ENCODE data around the gene KATNB1.
A peak's percentile ranks its signal among the peaks of the same experiment; 100 is the strongest.

KATNB1 gene

GRCh38 chr16:57734925-57735754 is 430 bp upstream of the KATNB1 start:
- ChIA-PET POLR2A (interaction anchor here (0.6 to 1.8 kb wide), 32 partner anchors 9 to 395 kb away, joined by 3 to 13 read pairs (median 4); partner anchors contain the start of gene ZNF319), CTCF (interaction anchor here (0.5 to 1.3 kb wide), 4 partner anchors 84 to 364 kb away, joined by 3 read pairs; no protein-coding TSS in a partner anchor)
- peak; percentile 84 for TF ChIP-seq L3MBTL2 (conservative IDR thresholded peaks at IDR 0.05)
- no peak for TF ChIP-seq FOXA1 (IDR thresholded peaks at IDR 0.05)
- TF ChIP-seq PKNOX1 (IDR thresholded peaks at IDR 0.05): peak; percentile 75
- TF ChIP-seq FOXM1 (IDR thresholded peaks at IDR 0.05; ENCODE audit: borderline replicate concordance): 0 out of 2 replicates have a peak, but pooled peaks have one; percentile 71
- TF ChIP-seq ELF4 (IDR thresholded peaks at IDR 0.05): peak; percentile 78
- TF ChIP-seq ZNF384 (IDR thresholded peaks at IDR 0.05): no peak
- peak; percentile 69 for TF ChIP-seq SP1 (IDR thresholded peaks at IDR 0.05)
- peak; percentile 74 for TF ChIP-seq NFRKB (IDR thresholded peaks at IDR 0.05)
- TF ChIP-seq TARDBP (IDR thresholded peaks at IDR 0.05): no peak
- DNase-seq (ENCODE audit: extremely low spot score): peak; percentile 97

- TF ChIP-seq ELF4 (IDR thresholded peaks at IDR 0.05): no peak
- POLR2A ChIA-PET: interaction anchor here (0.9 to 1.8 kb wide), 6 partner anchors 8 to 275 kb away, joined by 3 to 10 read pairs (median 4); no protein-coding TSS in a partner anchor
- peak; percentile 64 for DNase-seq (ENCODE audit: extremely low spot score)
- CTCF ChIA-PET: interaction anchor here (0.6 to 1.1 kb wide), 5 partner anchors 10 to 193 kb away, joined by 3 to 5 read pairs (median 3); partner anchors contain the start of gene ADGRG3
Measured at GRCh38 chr16:57736419-57737351, 1.1 kb downstream of the KATNB1 start.

GRCh38 chr16:57738844-57739243 is 3.3 kb downstream of the KATNB1 start:
- ChIA-PET CTCF (interaction anchor here (0.6 kb wide), 1 partner anchor 124 kb away, joined by 3 read pairs; no protein-coding TSS in a partner anchor), POLR2A (no interaction called here)
- no peak for TF ChIP-seq FOXA1 (IDR thresholded peaks at IDR 0.05)
- no peak for TF ChIP-seq NFRKB (IDR thresholded peaks at IDR 0.05)
- TF ChIP-seq CTBP1 (IDR thresholded peaks at IDR 0.05; ENCODE audit: borderline replicate concordance): no peak
- no peak for TF ChIP-seq FOXK2 (IDR thresholded peaks at IDR 0.05)
- DNase-seq (ENCODE audit: extremely low spot score): no peak

GRCh38 chr16:57739756-57740422 is 4.3 kb downstream of the KATNB1 start:
- ChIA-PET POLR2A (no interaction called here), CTCF (no interaction called here)
- DNase-seq (ENCODE audit: extremely low spot score): no peak
- TF ChIP-seq ELF4 (IDR thresholded peaks at IDR 0.05): no peak
- TF ChIP-seq FOXK2 (IDR thresholded peaks at IDR 0.05): no peak
- TF ChIP-seq FOXM1 (IDR thresholded peaks at IDR 0.05; ENCODE audit: borderline replicate concordance): no peak
- TF ChIP-seq CTBP1 (IDR thresholded peaks at IDR 0.05; ENCODE audit: borderline replicate concordance): no peak
- no peak for TF ChIP-seq ZNF384 (IDR thresholded peaks at IDR 0.05)
- TF ChIP-seq LEF1 (IDR thresholded peaks at IDR 0.05; ENCODE audit: borderline replicate concordance): no peak
- TF ChIP-seq SP1 (IDR thresholded peaks at IDR 0.05): no peak
- TF ChIP-seq L3MBTL2 (conservative IDR thresholded peaks at IDR 0.05): no peak
- no peak for TF ChIP-seq TARDBP (IDR thresholded peaks at IDR 0.05)
- no peak for TF ChIP-seq FOXA1 (IDR thresholded peaks at IDR 0.05)
- no peak for TF ChIP-seq NFRKB (IDR thresholded peaks at IDR 0.05)
- TF ChIP-seq PKNOX1 (IDR thresholded peaks at IDR 0.05): no peak
- TF ChIP-seq BHLHE40 (IDR thresholded peaks at IDR 0.05; ENCODE audit: borderline replicate concordance): no peak
- no peak for TF ChIP-seq HDGF (IDR thresholded peaks at IDR 0.05; ENCODE audit: borderline replicate concordance)
- TF ChIP-seq SUZ12 (IDR thresholded peaks at IDR 0.05): no peak

- TF ChIP-seq ARNT (IDR thresholded peaks at IDR 0.05) (no peak), BHLHE40 (IDR thresholded peaks at IDR 0.05; ENCODE audit: borderline replicate concordance) (no peak), SUZ12 (IDR thresholded peaks at IDR 0.05) (no peak), FOXM1 (IDR thresholded peaks at IDR 0.05; ENCODE audit: borderline replicate concordance) (no peak), LEF1 (IDR thresholded peaks at IDR 0.05; ENCODE audit: borderline replicate concordance) (no peak), CTBP1 (IDR thresholded peaks at IDR 0.05; ENCODE audit: borderline replicate concordance) (no peak), FOXA1 (IDR thresholded peaks at IDR 0.05) (no peak), L3MBTL2 (conservative IDR thresholded peaks at IDR 0.05) (no peak), TARDBP (IDR thresholded peaks at IDR 0.05) (no peak), ZNF384 (IDR thresholded peaks at IDR 0.05) (no peak), NFRKB (IDR thresholded peaks at IDR 0.05) (no peak), SP1 (IDR thresholded peaks at IDR 0.05) (no peak), ELF4 (IDR thresholded peaks at IDR 0.05) (no peak), PKNOX1 (IDR thresholded peaks at IDR 0.05) (no peak)
- no peak for DNase-seq (ENCODE audit: extremely low spot score)
- POLR2A ChIA-PET: no interaction called here
- CTCF ChIA-PET: no interaction called here
Measured at GRCh38 chr16:57740423-57741071, 5.0 kb downstream of the KATNB1 start.

All from HEK293T (cell line).